ENCODE data around the gene FASTKD2.
A peak's percentile ranks its signal among the peaks of the same experiment; 100 is the strongest.
"Not testable (repeated sequence)": the region's sequence is repeated elsewhere in the genome, so short reads cannot be mapped to it uniquely, and the experiment has no call there.

FASTKD2 gene

GRCh38 chr2:206801418-206802189, 36.2 kb downstream of the FASTKD2 start:
- no peak for TF ChIP-seq CTCF (conservative IDR thresholded peaks at IDR 0.05; ENCODE audit: low read length)
- no peak overlapping the region for H3K4me3 ChIP-seq (ENCODE audit: low read length)
- DNase-seq (ENCODE audit: low read depth): no peak

GRCh38 chr2:206802654-206803514, 37.5 kb downstream of the FASTKD2 start:
- no peak overlapping the region for H3K4me3 ChIP-seq (ENCODE audit: low read length)
- no peak for TF ChIP-seq CTCF (conservative IDR thresholded peaks at IDR 0.05; ENCODE audit: low read length)
- no peak for DNase-seq (ENCODE audit: low read depth)

- TF ChIP-seq CTCF (conservative IDR thresholded peaks at IDR 0.05; ENCODE audit: low read length): no peak
- peak; percentile 5 for DNase-seq (ENCODE audit: low read depth)
These were observed 38.9 kb downstream of the FASTKD2 start for GRCh38 chr2:206804326-206804725.

GRCh38 chr2:206805887-206806607, 40.6 kb downstream of the FASTKD2 start:
- no peak for TF ChIP-seq CTCF (conservative IDR thresholded peaks at IDR 0.05; ENCODE audit: low read length)
- H3K4me3 ChIP-seq (ENCODE audit: low read length): no peak overlapping the region
- DNase-seq (ENCODE audit: low read depth): peak; percentile 83

More at GRCh38 chr2:206804326-206804725, 38.9 kb downstream of the FASTKD2 start:
- H3K4me3 ChIP-seq (ENCODE audit: low read length): no peak overlapping the region

- H3K4me3 ChIP-seq (ENCODE audit: low read length); DNase-seq (ENCODE audit: low read depth): not testable (repeated sequence)
These were observed 42.2 kb downstream of the FASTKD2 start for GRCh38 chr2:206807624-206808023.

- not testable (repeated sequence) for DNase-seq (ENCODE audit: low read depth); H3K4me3 ChIP-seq (ENCODE audit: low read length)
These were observed 47.1 kb downstream of the FASTKD2 start for GRCh38 chr2:206812471-206812870.

GRCh38 chr2:206814498-206814897, 49.1 kb downstream of the FASTKD2 start:
- no peak overlapping the region for H3K4me3 ChIP-seq (ENCODE audit: low read length)
- no peak for TF ChIP-seq CTCF (conservative IDR thresholded peaks at IDR 0.05; ENCODE audit: low read length)
- DNase-seq (ENCODE audit: low read depth): no peak

Data from AG10803 (cell line).